ENCODE measurements around the gene FRMD4A. TPM values are rescaled to one million over a fixed set of nuclear protein-coding genes. Genes with fewer than 3 reads are reported as not detected.

The FRMD4A gene
- total RNA-seq, 1 experiment from 2014 or later = 7.1 TPM

- ATAC-seq = no peak
- Histone ChIP-seq H3K4me2 (ENCODE audit: low read length) (no peak overlapping the region), H2AFZ (ENCODE audit: low read length) (no peak overlapping the region), H4K20me1 (ENCODE audit: low read length) (no peaks in the 10 kb centered on the region), H3K9ac (ENCODE audit: low read length) (no peak overlapping the region), H3K9me2 (replicated peaks; ENCODE audit: low read length) (no peaks in the 10 kb centered on the region), H3K4me1 (ENCODE audit: insufficient read depth, low read length) (no peaks in the 10 kb centered on the region), H3K79me2 (ENCODE audit: low read length) (no peaks in the 10 kb centered on the region), H3K4me3 (ENCODE audit: low read length) (no peak overlapping the region), H3K9me3 (ENCODE audit: low read length) (no peaks in the 10 kb centered on the region), H3F3A (ENCODE audit: low read length, unreplicated experiment) (no peaks in the 10 kb centered on the region), H3K27me3 (ENCODE audit: low read length) (no peaks in the 10 kb centered on the region), H3K27ac (ENCODE audit: low read length) (no peak overlapping the region), H3K36me3 (ENCODE audit: low read depth, low read length) (no peaks in the 10 kb centered on the region)
- POLR2A ChIA-PET (ENCODE audit: unreplicated experiment) = no interaction called here
- intact Hi-C loops (cut with micrococcal nuclease) = no loop called here
- TF ChIP-seq CTCF (conservative IDR thresholded peaks at IDR 0.05; ENCODE audit: low read depth, low read length) = no peak
- no peak for TF ChIP-seq EZH2phosphoT487 (IDR thresholded peaks at IDR 0.05; ENCODE audit: borderline replicate concordance, low read length)
- no peak for TF ChIP-seq EZH2 (IDR thresholded peaks at IDR 0.05; ENCODE audit: low read length, unreplicated experiment)
- no peak for DNase-seq
- no TSS peak for BruUV-seq (replicated peaks)
- CTCF ChIA-PET = no interaction called here
Measured at GRCh38 chr10:13604357-13605040, 726.2 kb downstream of the FRMD4A start.

DNA sequence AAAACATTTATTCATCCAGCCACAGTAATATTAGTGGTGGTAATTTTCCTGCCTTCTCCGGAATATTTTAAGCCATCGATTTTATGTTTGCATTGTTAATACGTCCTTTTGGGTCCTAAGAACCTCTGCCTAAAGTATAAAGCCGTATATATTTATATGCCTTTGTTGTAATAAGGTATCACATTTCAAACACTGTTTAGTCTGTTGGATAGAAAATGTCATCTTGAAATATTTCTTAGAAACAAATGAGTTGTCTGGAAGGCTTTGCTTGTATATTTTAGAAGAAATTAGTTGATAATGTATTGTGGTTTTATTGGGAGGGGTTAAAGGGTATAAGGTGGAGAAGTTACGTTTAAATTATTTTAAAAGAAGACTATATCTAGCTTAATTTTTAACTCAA, 732.8 kb downstream of the FRMD4A start:
- Histone ChIP-seq H3K4me3 (ENCODE audit: low read length) (no peak overlapping the region), H3K4me2 (ENCODE audit: low read length) (no peak overlapping the region), H3K4me1 (ENCODE audit: insufficient read depth, low read length) (no peaks in the 10 kb centered on the region), H2AFZ (ENCODE audit: low read length) (no peak overlapping the region), H3K27ac (ENCODE audit: low read length) (no peak overlapping the region), H3K79me2 (ENCODE audit: low read length) (no peaks in the 10 kb centered on the region), H3K36me3 (ENCODE audit: low read depth, low read length) (no peaks in the 10 kb centered on the region), H3F3A (ENCODE audit: low read length, unreplicated experiment) (no peaks in the 10 kb centered on the region), H3K27me3 (ENCODE audit: low read length) (no peaks in the 10 kb centered on the region), H3K9me3 (ENCODE audit: low read length) (no peaks in the 10 kb centered on the region), H4K20me1 (ENCODE audit: low read length) (no peaks in the 10 kb centered on the region), H3K9me2 (replicated peaks; ENCODE audit: low read length) (no peaks in the 10 kb centered on the region), H3K9ac (ENCODE audit: low read length) (no peak overlapping the region)
- ATAC-seq (no peak), DNase-seq (no peak)
- intact Hi-C loops (cut with micrococcal nuclease) = no loop called here
- TF ChIP-seq EZH2 (IDR thresholded peaks at IDR 0.05; ENCODE audit: low read length, unreplicated experiment) (no peak), EZH2phosphoT487 (IDR thresholded peaks at IDR 0.05; ENCODE audit: borderline replicate concordance, low read length) (no peak), CTCF (conservative IDR thresholded peaks at IDR 0.05; ENCODE audit: low read depth, low read length) (no peak)
- POLR2A ChIA-PET (ENCODE audit: unreplicated experiment) = no interaction called here
- CTCF ChIA-PET = no interaction called here
- no TSS peak for BruUV-seq (replicated peaks)

DNA sequence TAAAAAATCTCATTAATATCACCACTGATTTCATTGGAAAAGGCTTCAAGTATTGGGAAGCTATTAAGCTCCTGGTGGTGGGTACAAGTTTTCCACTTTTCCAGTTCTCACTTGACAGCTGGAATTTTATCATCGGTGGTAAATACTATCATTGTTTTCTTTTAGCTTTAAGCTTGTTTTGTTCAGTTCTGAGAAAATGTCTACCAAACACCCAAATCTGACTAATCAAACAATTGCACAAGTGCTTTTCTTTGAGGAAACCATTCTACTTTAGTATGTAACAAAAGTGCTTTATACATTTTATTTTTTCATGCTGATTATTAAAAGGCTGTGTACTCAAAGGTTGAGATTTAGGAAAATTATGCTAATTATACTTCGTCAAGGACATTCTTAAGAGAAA, 736.1 kb downstream of the FRMD4A start:
- Histone ChIP-seq H3F3A (ENCODE audit: low read length, unreplicated experiment) (no peaks in the 10 kb centered on the region), H4K20me1 (ENCODE audit: low read length) (no peaks in the 10 kb centered on the region), H3K27me3 (ENCODE audit: low read length) (no peaks in the 10 kb centered on the region), H3K27ac (ENCODE audit: low read length) (no peak overlapping the region), H3K4me1 (ENCODE audit: insufficient read depth, low read length) (no peaks in the 10 kb centered on the region), H3K9me3 (ENCODE audit: low read length) (no peaks in the 10 kb centered on the region), H3K4me2 (ENCODE audit: low read length) (no peak overlapping the region), H3K9me2 (replicated peaks; ENCODE audit: low read length) (no peaks in the 10 kb centered on the region), H3K36me3 (ENCODE audit: low read depth, low read length) (no peaks in the 10 kb centered on the region), H2AFZ (ENCODE audit: low read length) (no peak overlapping the region), H3K79me2 (ENCODE audit: low read length) (0 out of 2 replicates have a peak, but pooled peaks cover 2% of the 10 kb centered on the region), H3K4me3 (ENCODE audit: low read length) (no peak overlapping the region), H3K9ac (ENCODE audit: low read length) (no peak overlapping the region)
- ChIA-PET CTCF (no interaction called here), POLR2A (ENCODE audit: unreplicated experiment) (interaction anchor here (0.7 kb wide), 1 partner anchor 58 kb away, joined by 4 read pairs; no protein-coding TSS in a partner anchor)
- no peak for ATAC-seq
- intact Hi-C loops (cut with micrococcal nuclease) = no loop called here
- no TSS peak for BruUV-seq (replicated peaks)
- no peak for DNase-seq
- TF ChIP-seq CTCF (conservative IDR thresholded peaks at IDR 0.05; ENCODE audit: low read depth, low read length) (no peak), EZH2 (IDR thresholded peaks at IDR 0.05; ENCODE audit: low read length, unreplicated experiment) (no peak), EZH2phosphoT487 (IDR thresholded peaks at IDR 0.05; ENCODE audit: borderline replicate concordance, low read length) (no peak)
